ENCODE data around the gene ABCB10.

GRCh38 chr1:229508823-229509337, 49.6 kb downstream of the ABCB10 start:
- TF ChIP-seq, protein P1, sequence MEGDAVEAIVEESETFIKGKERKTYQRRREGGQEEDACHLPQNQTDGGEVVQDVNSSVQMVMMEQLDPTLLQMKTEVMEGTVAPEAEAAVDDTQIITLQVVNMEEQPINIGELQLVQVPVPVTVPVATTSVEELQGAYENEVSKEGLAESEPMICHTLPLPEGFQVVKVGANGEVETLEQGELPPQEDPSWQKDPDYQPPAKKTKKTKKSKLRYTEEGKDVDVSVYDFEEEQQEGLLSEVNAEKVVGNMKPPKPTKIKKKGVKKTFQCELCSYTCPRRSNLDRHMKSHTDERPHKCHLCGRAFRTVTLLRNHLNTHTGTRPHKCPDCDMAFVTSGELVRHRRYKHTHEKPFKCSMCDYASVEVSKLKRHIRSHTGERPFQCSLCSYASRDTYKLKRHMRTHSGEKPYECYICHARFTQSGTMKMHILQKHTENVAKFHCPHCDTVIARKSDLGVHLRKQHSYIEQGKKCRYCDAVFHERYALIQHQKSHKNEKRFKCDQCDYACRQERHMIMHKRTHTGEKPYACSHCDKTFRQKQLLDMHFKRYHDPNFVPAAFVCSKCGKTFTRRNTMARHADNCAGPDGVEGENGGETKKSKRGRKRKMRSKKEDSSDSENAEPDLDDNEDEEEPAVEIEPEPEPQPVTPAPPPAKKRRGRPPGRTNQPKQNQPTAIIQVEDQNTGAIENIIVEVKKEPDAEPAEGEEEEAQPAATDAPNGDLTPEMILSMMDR (IDR thresholded peaks at IDR 0.05; ENCODE audit: low read depth, low read length, missing input control) = no peak
- TF ChIP-seq FOXA2 (IDR thresholded peaks at IDR 0.05) = no peak
- no peak for TF ChIP-seq REST (IDR thresholded peaks at IDR 0.05)
- TF ChIP-seq, protein P2, sequence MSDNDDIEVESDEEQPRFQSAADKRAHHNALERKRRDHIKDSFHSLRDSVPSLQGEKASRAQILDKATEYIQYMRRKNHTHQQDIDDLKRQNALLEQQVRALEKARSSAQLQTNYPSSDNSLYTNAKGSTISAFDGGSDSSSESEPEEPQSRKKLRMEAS (IDR thresholded peaks at IDR 0.05) = no peak
- TF ChIP-seq TAF1 (conservative IDR thresholded peaks at IDR 0.05) = no peak
